Activated T-cell treated with anti-CD3 and anti-CD28 coated beads, Interleukin-2, amount 50 U/mL, for 24 hours (primary cell): Measurements from ENCODE around the gene RTN4R.

Source experiments
- DNase-seq: peaks from one replicate; pipeline ENCODE4 v3.0.0-alpha.2; 2020
- H3K27ac Mint-ChIP-seq: 2 replicates; pipeline ENCODE4 v1.8.0; 2020; ENCODE audit warnings: mild to moderate bottlenecking, mixed read lengths
- H3K27me3 Mint-ChIP-seq: 2 replicates; pipeline ENCODE4 v1.8.0; 2020; ENCODE audit warnings: mixed read lengths
- H3K36me3 Mint-ChIP-seq: 2 replicates; pipeline ENCODE4 v1.8.0; 2020; ENCODE audit warnings: low read depth, mixed read lengths
- H3K4me1 Mint-ChIP-seq: 2 replicates; pipeline ENCODE4 v1.8.0; 2020; ENCODE audit warnings: low read depth, mixed read lengths
- H3K4me3 Mint-ChIP-seq: 2 replicates; pipeline ENCODE4 v1.8.0; 2020; ENCODE audit warnings: mild to moderate bottlenecking, moderate library complexity, mixed read lengths
- H3K9me3 Mint-ChIP-seq: 2 replicates; pipeline ENCODE4 v1.8.0; 2020; ENCODE audit warnings: mixed read lengths

Gene RTN4R

DNA sequence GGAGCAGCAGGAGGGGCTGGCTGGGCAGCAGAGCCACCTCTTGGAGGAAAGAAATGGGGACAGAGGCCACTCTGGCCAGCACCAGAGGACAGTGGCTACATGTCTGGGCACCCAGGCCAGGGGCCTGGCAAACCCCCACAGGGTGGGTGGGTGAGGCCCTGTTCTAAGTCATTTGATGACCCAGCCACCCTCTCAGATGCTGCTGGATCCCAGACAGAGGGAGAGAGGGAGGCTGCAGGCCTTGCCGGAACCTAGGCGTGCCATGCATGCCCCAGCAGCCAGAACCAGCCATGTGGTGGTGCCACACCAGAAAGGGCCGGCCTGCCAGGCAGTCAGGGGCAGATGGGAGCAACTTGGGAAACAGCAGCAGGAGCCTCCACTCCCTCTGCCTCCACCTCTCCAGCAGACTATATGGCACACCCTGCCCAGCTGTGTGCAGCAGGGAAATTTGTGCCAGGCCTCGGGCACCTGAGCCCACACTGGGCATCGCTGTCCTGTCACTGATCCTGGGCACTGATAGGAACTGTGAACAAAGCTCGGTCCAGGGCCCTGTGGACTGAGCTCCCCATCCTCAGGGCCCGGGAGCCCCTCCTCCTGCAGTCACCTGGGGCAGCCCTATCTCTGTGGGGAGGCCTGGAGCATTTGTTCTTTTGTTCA is 45.2 kb downstream of the RTN4R start:
- Mint-ChIP-seq H3K9me3 (no peaks in the 10 kb centered on the region), H3K27ac (no peak overlapping the region), H3K4me3 (no peak overlapping the region), H3K36me3 (no peaks in the 10 kb centered on the region), H3K4me1 (no peaks in the 10 kb centered on the region), H3K27me3 (no peaks in the 10 kb centered on the region)
- no peak for DNase-seq

GRCh38 chr22:20221421-20222340 is 46.4 kb downstream of the RTN4R start:
- H3K9me3 Mint-ChIP-seq, result no peaks in the 10 kb centered on the region
- no peak overlapping the region for H3K27ac Mint-ChIP-seq
- no peak overlapping the region for H3K4me3 Mint-ChIP-seq
- no peaks in the 10 kb centered on the region for H3K4me1 Mint-ChIP-seq
- DNase-seq, result no peak
- no peaks in the 10 kb centered on the region for H3K27me3 Mint-ChIP-seq
- H3K36me3 Mint-ChIP-seq, result no peaks in the 10 kb centered on the region

GRCh38 chr22:20220629-20221026 is 47.5 kb downstream of the RTN4R start:
- no peak for DNase-seq
- Mint-ChIP-seq H3K4me1 (no peaks in the 10 kb centered on the region), H3K27me3 (no peaks in the 10 kb centered on the region), H3K36me3 (no peaks in the 10 kb centered on the region), H3K9me3 (no peaks in the 10 kb centered on the region), H3K27ac (no peak overlapping the region), H3K4me3 (no peak overlapping the region)

DNA sequence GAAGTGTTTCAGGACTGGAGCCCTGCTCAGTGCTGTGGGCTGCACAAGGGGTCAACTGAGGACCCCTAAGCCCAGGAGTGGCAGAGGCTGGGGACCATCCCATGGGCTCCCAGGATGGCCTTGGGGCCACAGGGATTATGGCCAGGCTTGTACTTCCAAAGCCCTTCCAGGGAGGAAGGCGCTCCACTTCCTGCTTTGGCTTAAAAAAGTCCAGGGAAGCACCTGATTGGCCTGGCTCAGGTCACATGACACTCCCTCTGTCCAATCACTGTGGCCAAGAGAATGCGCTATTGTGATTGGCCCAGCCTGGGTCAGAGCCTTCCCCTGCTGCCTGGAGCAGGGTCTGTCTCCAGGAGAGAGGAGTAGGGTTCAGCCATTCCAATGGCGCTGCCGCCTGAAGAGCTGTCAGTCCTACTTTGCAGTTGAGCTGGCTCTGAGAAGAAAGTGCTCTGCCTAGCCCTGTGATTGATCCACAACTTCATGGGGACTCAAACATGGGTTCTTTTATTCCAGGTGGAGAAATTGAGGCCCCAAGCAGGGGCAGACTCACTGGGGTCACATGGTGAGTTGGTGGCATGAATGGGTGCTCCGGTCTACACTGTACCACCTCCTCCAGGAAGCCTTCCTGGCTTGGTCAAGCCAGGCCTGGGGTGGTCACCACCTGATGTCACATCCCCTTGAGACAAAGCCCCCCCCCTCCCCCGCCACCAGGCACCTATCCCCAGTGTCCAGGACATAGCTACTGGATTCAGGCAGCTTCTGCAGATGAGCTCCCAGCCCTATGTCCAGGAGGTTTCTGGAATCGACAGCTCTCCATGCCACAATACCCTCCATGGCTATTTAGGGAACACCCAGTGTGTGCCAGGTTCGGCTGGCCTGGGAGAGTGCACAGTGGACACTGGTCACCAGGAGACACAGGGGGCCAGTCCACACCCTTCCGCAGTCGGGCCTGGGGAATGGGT is 48.2 kb downstream of the RTN4R start:
- no peaks in the 10 kb centered on the region for H3K4me1 Mint-ChIP-seq

GRCh38 chr22:20218987-20219386 is 49.1 kb downstream of the RTN4R start:
- Mint-ChIP-seq H3K4me1 (no peaks in the 10 kb centered on the region), H3K4me3 (no peak overlapping the region), H3K27ac (no peak overlapping the region), H3K36me3 (no peaks in the 10 kb centered on the region), H3K27me3 (no peaks in the 10 kb centered on the region), H3K9me3 (no peaks in the 10 kb centered on the region)
- DNase-seq, result no peak

More for the DNA sequence above, 48.2 kb downstream of the RTN4R start:
- Mint-ChIP-seq H3K9me3 (no peaks in the 10 kb centered on the region), H3K4me3 (no peak overlapping the region), H3K27ac (no peak overlapping the region), H3K27me3 (no peaks in the 10 kb centered on the region), H3K36me3 (no peaks in the 10 kb centered on the region)
- DNase-seq, result no peak

- Mint-ChIP-seq H3K27ac (no peak overlapping the region), H3K36me3 (no peaks in the 10 kb centered on the region), H3K9me3 (no peaks in the 10 kb centered on the region), H3K4me3 (no peak overlapping the region), H3K27me3 (no peaks in the 10 kb centered on the region), H3K4me1 (no peaks in the 10 kb centered on the region)
- DNase-seq, result no peak
Measured at GRCh38 chr22:20218326-20218872, 49.7 kb downstream of the RTN4R start.

DNA sequence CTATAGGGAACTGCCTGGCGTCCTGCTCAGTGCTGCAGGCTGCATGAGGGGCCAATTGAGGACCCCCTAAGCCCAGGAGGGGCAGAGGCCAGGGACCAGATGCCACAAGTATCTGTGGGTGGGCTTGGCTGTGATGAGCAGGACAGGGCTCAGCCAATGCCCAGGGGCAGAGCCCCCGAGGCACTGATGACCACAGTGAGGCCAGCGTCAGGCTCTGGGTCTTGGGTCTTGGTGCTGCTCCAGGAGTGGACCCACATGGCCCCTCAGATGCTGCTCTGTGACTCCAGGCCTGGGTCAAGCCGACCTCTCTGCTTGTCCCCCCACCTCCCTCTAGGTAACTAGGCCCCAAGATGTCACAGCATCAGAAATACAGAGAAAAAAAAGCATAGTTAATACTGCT is 50.6 kb downstream of the RTN4R start:
- Mint-ChIP-seq H3K4me1 (peaks cover 1% of the 10 kb centered on the region), H3K27me3 (no peaks in the 10 kb centered on the region), H3K9me3 (no peaks in the 10 kb centered on the region), H3K27ac (no peak overlapping the region), H3K36me3 (no peaks in the 10 kb centered on the region), H3K4me3 (no peak overlapping the region)
- DNase-seq, result no peak

DNA sequence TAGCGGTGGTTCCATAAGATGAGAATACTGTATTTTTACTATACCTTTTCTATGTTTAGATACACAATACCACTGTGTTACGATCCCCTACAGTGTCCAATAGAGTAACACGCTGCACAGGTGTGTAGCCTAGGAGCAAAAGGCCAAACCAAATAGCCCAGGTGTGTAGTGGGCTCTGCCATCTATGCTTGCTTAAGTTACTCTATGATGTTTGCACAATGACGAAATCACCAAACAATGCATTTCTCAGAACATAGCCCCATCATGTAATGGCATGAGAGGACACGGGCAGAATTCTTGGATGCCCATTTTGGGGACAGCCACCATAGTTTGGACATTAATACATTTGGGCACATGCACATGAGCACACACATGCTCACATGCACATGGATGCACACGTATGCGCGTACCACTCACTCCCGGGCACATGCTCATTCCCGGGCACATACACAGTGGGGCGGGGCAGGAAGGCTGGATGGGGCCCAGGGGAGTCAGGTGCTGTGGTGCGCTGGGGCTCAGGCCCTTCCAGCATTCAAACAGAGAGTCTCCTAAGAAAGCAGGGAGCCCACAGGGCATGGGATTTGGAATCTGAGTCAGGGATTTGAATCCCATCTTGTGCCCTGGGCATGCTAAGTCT is 51.1 kb downstream of the RTN4R start:
- Mint-ChIP-seq H3K9me3 (no peaks in the 10 kb centered on the region), H3K36me3 (no peaks in the 10 kb centered on the region), H3K27ac (no peak overlapping the region), H3K4me1 (peaks cover 5% of the 10 kb centered on the region), H3K4me3 (no peak overlapping the region), H3K27me3 (no peaks in the 10 kb centered on the region)
- no peak for DNase-seq

DNA sequence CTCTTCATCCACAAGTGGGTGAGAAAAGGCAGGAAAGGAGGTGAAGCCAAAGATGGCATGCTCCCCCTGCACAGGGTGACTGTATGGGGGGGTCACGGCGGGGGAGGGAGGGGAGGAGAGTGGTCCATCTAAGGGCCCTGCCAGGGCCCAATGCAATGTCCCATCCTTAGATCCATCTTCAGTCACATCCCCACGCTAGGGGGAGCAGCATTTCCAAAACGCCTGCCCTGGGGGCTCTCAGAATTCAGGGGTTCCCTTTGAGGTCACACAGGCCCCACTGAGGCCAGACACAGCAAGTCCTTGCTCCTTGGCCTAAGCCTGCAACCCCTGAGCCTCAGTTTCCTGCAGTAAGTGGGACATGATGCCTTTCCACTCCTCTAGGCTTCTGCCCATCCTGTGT is 52.4 kb downstream of the RTN4R start:
- H3K36me3 Mint-ChIP-seq, result no peaks in the 10 kb centered on the region
- H3K4me1 Mint-ChIP-seq, result peaks cover 5% of the 10 kb centered on the region
- H3K9me3 Mint-ChIP-seq, result no peaks in the 10 kb centered on the region
- H3K27me3 Mint-ChIP-seq, result no peaks in the 10 kb centered on the region
- H3K27ac Mint-ChIP-seq, result no peak overlapping the region
- DNase-seq, result no peak
- no peak overlapping the region for H3K4me3 Mint-ChIP-seq

DNA sequence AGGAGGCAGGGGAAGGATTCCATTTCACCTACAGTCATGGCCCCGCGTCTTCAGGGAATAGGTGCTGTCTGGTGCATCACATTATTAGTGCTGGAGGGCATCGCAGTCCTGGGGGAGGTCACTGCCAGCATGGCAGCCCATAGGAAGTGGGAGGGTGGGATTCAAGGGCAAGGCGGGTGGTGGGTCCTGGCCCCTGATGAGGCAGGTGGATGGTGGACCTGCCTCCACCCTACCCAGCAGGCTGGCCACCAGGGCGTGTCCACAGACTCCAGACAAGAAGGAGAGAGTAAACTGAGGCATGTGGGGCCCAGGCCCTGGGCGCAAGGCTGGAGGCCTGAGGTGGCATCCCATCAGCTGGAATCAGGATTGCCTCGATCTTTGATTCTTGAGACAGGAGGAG is 53.3 kb downstream of the RTN4R start:
- no peak for DNase-seq
- Mint-ChIP-seq H3K4me3 (no peak overlapping the region), H3K9me3 (no peaks in the 10 kb centered on the region), H3K27ac (no peak overlapping the region), H3K4me1 (peaks cover 5% of the 10 kb centered on the region), H3K27me3 (no peaks in the 10 kb centered on the region), H3K36me3 (no peaks in the 10 kb centered on the region)

- Mint-ChIP-seq H3K27me3 (no peaks in the 10 kb centered on the region), H3K9me3 (no peaks in the 10 kb centered on the region)
- no peak for DNase-seq
Measured at GRCh38 chr22:20213833-20214708, 54.0 kb downstream of the RTN4R start.

GRCh38 chr22:20212754-20213699 is 55.1 kb downstream of the RTN4R start:
- no peaks in the 10 kb centered on the region for H3K36me3 Mint-ChIP-seq
- peaks cover 12% of the 10 kb centered on the region for H3K4me1 Mint-ChIP-seq
- H3K9me3 Mint-ChIP-seq, result no peaks in the 10 kb centered on the region
- no peaks in the 10 kb centered on the region for H3K27me3 Mint-ChIP-seq
- no peak for DNase-seq
- H3K4me3 Mint-ChIP-seq, result no peak overlapping the region
- no peak overlapping the region for H3K27ac Mint-ChIP-seq

More at GRCh38 chr22:20213833-20214708, 54.0 kb downstream of the RTN4R start:
- Mint-ChIP-seq H3K4me1 (peaks cover 5% of the 10 kb centered on the region), H3K4me3 (no peak overlapping the region), H3K36me3 (no peaks in the 10 kb centered on the region), H3K27ac (no peak overlapping the region)
